Measurements from ENCODE around the gene NF2. TPM values are rescaled to one million over a fixed set of nuclear protein-coding genes. Genes with fewer than 3 reads are reported as not detected.

Gene NF2
- total RNA-seq, 1 experiment from 2014 or later: 50.9 TPM

DNA sequence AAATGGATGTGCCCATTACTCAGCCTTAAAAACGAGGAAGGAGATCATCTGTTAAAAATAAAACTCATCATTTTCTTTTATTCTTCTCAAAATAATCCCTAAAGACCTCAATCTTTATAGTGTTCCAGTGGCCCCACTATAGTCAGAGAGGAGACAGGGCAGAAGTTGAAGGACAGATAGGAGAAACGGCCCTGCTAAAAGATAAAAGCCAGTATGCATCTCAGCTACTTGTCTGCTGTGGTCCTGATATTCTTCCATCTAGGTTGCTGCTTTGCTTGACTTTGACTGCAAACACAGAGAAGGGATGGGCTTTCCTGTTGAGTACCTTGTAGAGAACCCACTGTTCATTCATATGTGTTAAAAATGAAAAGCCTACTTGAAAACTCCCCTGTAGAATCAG lies 31.4 kb downstream of the NF2 start:
- Histone ChIP-seq H2BK20ac (ENCODE audit: low read depth, low read length, poor library complexity, severe bottlenecking) (no peak overlapping the region), H3K79me2 (ENCODE audit: insufficient read depth, low read length) (no peaks in the 10 kb centered on the region), H3K4me1 (ENCODE audit: insufficient read depth, low read length) (no peaks in the 10 kb centered on the region), H4K8ac (replicated peaks; ENCODE audit: insufficient read length, low read depth, low read length) (no peak overlapping the region), H4K5ac (ENCODE audit: insufficient read length, low read depth, low read length) (no peak overlapping the region), H3K4me2 (ENCODE audit: insufficient read depth, insufficient read length, low read length) (no peak overlapping the region), H4K20me1 (ENCODE audit: control insufficient read depth, insufficient read depth, insufficient read length) (no peaks in the 10 kb centered on the region), H3T11ph (ENCODE audit: low read length) (no peak overlapping the region), H2BK15ac (ENCODE audit: low read depth, low read length) (no peak overlapping the region), H3K18ac (ENCODE audit: insufficient read length, low read depth, low read length) (no peak overlapping the region), H3K79me1 (ENCODE audit: insufficient read depth, low read depth, low read length, poor library complexity, severe bottlenecking) (no peaks in the 10 kb centered on the region), H2AFZ (ENCODE audit: low read length) (no peak overlapping the region), H2BK120ac (ENCODE audit: low read depth, low read length, poor library complexity, severe bottlenecking) (no peak overlapping the region), H4K91ac (ENCODE audit: insufficient read length, low read depth, low read length) (no peak overlapping the region), H2BK5ac (ENCODE audit: insufficient read length, low read length) (no peak overlapping the region), H3K23me2 (ENCODE audit: insufficient read length, low read depth, low read length, poor library complexity, severe bottlenecking) (no peaks in the 10 kb centered on the region), H3K9ac (ENCODE audit: extremely low read depth, insufficient read length, low read length) (no peak overlapping the region), H2BK12ac (ENCODE audit: insufficient read length, low read depth, low read length) (no peak overlapping the region), H3K4ac (ENCODE audit: low read depth, low read length) (no peak overlapping the region), H3K23ac (ENCODE audit: insufficient read length, low read depth, low read length) (no peak overlapping the region), H2AK5ac (ENCODE audit: insufficient read length, low read length) (no peak overlapping the region), H3K27ac (ENCODE audit: insufficient read length, low read depth, low read length) (no peak overlapping the region), H3K27me3 (ENCODE audit: insufficient read depth, low read length) (no peaks in the 10 kb centered on the region), H3K56ac (ENCODE audit: insufficient read length, low read depth, low read length) (no peak overlapping the region), H3K14ac (ENCODE audit: insufficient read depth, low read length) (no peak overlapping the region), H3K9me3 (ENCODE audit: control insufficient read depth, low read depth, low read length) (no peaks in the 10 kb centered on the region)
- no peak for TF ChIP-seq CTCF (conservative IDR thresholded peaks at IDR 0.05)
- H3K4me1 Mint-ChIP-seq: peaks cover 0 to 4% of the 10 kb centered on the region in 2 experiments; a peak in 3 of 4 replicates
- no peaks in the 10 kb centered on the region for H3K27me3 Mint-ChIP-seq (ENCODE audit: low read depth)
- H3K27ac Mint-ChIP-seq: no peak overlapping the region
- DNase-seq: no peak
- WGBS (ENCODE audit: extremely low coverage, insufficient read length, low lambda C conversion rate): no CpG with 5 or more reads among the region's 2 CpGs
- no peaks in the 10 kb centered on the region for H3K9me3 Mint-ChIP-seq
- H3K36me3 Mint-ChIP-seq (ENCODE audit: insufficient read depth in 1 of 3, low read depth in 3 of 3): peaks cover 4 to 15% (median 14%) of the 10 kb centered on the region in 3 experiments; a peak in 6 of 7 replicates
- H3K4me3 Mint-ChIP-seq: no peak overlapping the region

Measured in H9 (cell line).